Peyer's patch (tissue), 4 donors: ENCODE results near the gene FUT7.

Source experiments
- POLR2A ChIP-seq, 2 donors: fragments of 450-650 bp; IDR thresholded peaks; one replicate each; pipeline ENCODE4 v1.5.1; 2017; ENCODE audit warnings: antibody characterized with exemption in 2 of 2, mild to moderate bottlenecking in 2 of 2, moderate library complexity in 2 of 2
- TF ChIP-seq, protein P1 (sequence below), 6 experiments: fragments of 450-650 bp in 4 of 6; fragments of 200-600 bp in 2 of 6; sonication (generic) in 1 of 6; IDR thresholded peaks; one replicate each; pipeline ENCODE4 v1.5.1; 2017 to 2019; ENCODE audit warnings: antibody characterized with exemption in 6 of 6, mild to moderate bottlenecking in 3 of 6, moderate library complexity in 1 of 6

GRCh38 chr9:136996361-136997292, 35.3 kb downstream of the FUT7 start, which contains the start of gene CLIC3:
- TF ChIP-seq, protein P1, sequence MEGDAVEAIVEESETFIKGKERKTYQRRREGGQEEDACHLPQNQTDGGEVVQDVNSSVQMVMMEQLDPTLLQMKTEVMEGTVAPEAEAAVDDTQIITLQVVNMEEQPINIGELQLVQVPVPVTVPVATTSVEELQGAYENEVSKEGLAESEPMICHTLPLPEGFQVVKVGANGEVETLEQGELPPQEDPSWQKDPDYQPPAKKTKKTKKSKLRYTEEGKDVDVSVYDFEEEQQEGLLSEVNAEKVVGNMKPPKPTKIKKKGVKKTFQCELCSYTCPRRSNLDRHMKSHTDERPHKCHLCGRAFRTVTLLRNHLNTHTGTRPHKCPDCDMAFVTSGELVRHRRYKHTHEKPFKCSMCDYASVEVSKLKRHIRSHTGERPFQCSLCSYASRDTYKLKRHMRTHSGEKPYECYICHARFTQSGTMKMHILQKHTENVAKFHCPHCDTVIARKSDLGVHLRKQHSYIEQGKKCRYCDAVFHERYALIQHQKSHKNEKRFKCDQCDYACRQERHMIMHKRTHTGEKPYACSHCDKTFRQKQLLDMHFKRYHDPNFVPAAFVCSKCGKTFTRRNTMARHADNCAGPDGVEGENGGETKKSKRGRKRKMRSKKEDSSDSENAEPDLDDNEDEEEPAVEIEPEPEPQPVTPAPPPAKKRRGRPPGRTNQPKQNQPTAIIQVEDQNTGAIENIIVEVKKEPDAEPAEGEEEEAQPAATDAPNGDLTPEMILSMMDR (IDR thresholded peaks at IDR 0.05) = no peak
- peak in 1 of 2 donors; percentile 7 for TF ChIP-seq POLR2A (IDR thresholded peaks at IDR 0.05)
